GM23338 (cell line): ENCODE measurements around the gene RAB11A. TPM values are rescaled to one million over a fixed set of nuclear protein-coding genes. Genes with fewer than 3 reads are reported as not detected.

Experiments
- ATAC-seq: fragments of 200-7000 bp; cut with Tn5 transposase; 3 replicates; pipeline ENCODE4 v1.9.1; 2020
- DNase-seq: peaks from one replicate; pipeline ENCODE4 v3.0.0-alpha.2; 2015; ENCODE audit warnings: low spot score
- H2AFZ ChIP-seq: fragments of 200-600 bp; sonication (generic); 2 replicates; pipeline ENCODE4 v1.8.0; 2016; ENCODE audit warnings: antibody characterized with exemption, mild to moderate bottlenecking, moderate library complexity
- H3F3A ChIP-seq: fragments of 200-600 bp; sonication (generic); replicated peaks from 2 replicates; pipeline ENCODE4 v1.8.0; 2017; ENCODE audit warnings: antibody characterized with exemption, mixed run types, low read depth
- H3K27ac ChIP-seq: fragments of 200-600 bp; sonication (generic); 2 replicates; pipeline ENCODE4 v1.6.1; 2016; ENCODE audit warnings: low read depth
- H3K27me3 ChIP-seq: fragments of 200-600 bp; sonication (generic); 2 replicates; pipeline ENCODE4 v1.8.0; 2016; ENCODE audit warnings: mild to moderate bottlenecking, mixed run types, moderate library complexity; ENCODE audit not compliant: insufficient read depth
- H3K36me3 ChIP-seq: fragments of 200-600 bp; sonication (generic); 2 replicates; pipeline ENCODE4 v1.8.0; 2016; ENCODE audit warnings: mild to moderate bottlenecking; ENCODE audit not compliant: insufficient read depth
- H3K4me1 ChIP-seq: fragments of 200-600 bp; sonication (generic); 2 replicates; pipeline ENCODE4 v1.8.0; 2016; ENCODE audit warnings: mild to moderate bottlenecking, moderate library complexity; ENCODE audit not compliant: insufficient read depth
- H3K4me2 ChIP-seq: fragments of 200-600 bp; sonication (generic); 2 replicates; pipeline ENCODE4 v1.7.1; 2017; ENCODE audit warnings: mixed run types
- H3K4me3 ChIP-seq: fragments of 200-600 bp; sonication (generic); 2 replicates; pipeline ENCODE4 v1.6.1; 2016; ENCODE audit warnings: mixed run types
- H3K79me2 ChIP-seq: fragments of 200-600 bp; sonication (generic); replicated peaks from 2 replicates; pipeline ENCODE4 v1.8.0; 2017; ENCODE audit warnings: mild to moderate bottlenecking; ENCODE audit not compliant: insufficient read depth
- H3K9me2 ChIP-seq: fragments of 200-600 bp; sonication (generic); 2 replicates; pipeline ENCODE4 v1.8.0; 2017; ENCODE audit not compliant: insufficient read depth
- H4K20me1 ChIP-seq: fragments of 200-600 bp; sonication (generic); replicated peaks from 2 replicates; pipeline ENCODE4 v1.8.0; 2017; ENCODE audit warnings: mild to moderate bottlenecking; ENCODE audit not compliant: insufficient read depth
- H3K27ac Mint-ChIP-seq: 2 replicates; pipeline ENCODE4 v1.8.0; 2020; ENCODE audit warnings: inconsistent platforms, mild to moderate bottlenecking, moderate library complexity, mixed read lengths
- H3K27me3 Mint-ChIP-seq: 3 replicates; pipeline ENCODE4 v1.8.0; 2022; ENCODE audit warnings: low read depth, mild to moderate bottlenecking, moderate library complexity, mixed read lengths, inconsistent platforms; ENCODE audit not compliant: insufficient read depth, poor library complexity
- H3K36me3 Mint-ChIP-seq: 3 replicates; pipeline ENCODE4 v1.8.0; 2021; ENCODE audit warnings: low read depth, mild to moderate bottlenecking, inconsistent platforms, moderate library complexity, mixed read lengths
- H3K4me1 Mint-ChIP-seq: 3 replicates; pipeline ENCODE4 v1.8.0; 2020; ENCODE audit warnings: mild to moderate bottlenecking, inconsistent platforms, mixed read lengths
- H3K4me3 Mint-ChIP-seq: 3 replicates; pipeline ENCODE4 v1.8.0; 2021; ENCODE audit warnings: moderate library complexity, mild to moderate bottlenecking, inconsistent platforms, mixed read lengths
- H3K9me3 Mint-ChIP-seq: 3 replicates; pipeline ENCODE4 v1.8.0; 2020; ENCODE audit warnings: moderate library complexity, mild to moderate bottlenecking, inconsistent platforms, mixed read lengths
- CREB1 ChIP-seq: fragments of 250-450 bp; sonication (Bioruptor Pico); IDR thresholded peaks from 2 replicates; pipeline ENCODE4 v1.5.0; 2020; ENCODE audit warnings: low read depth, mild to moderate bottlenecking, moderate library complexity
- EZH2phosphoT487 ChIP-seq: fragments of 200-600 bp; sonication (generic); IDR thresholded peaks from one replicate; pipeline ENCODE4 v1.8.1; 2018; ENCODE audit warnings: antibody characterized with exemption; ENCODE audit not compliant: unreplicated experiment
- POLR2AphosphoS5 ChIP-seq: IDR thresholded peaks from 2 replicates; pipeline ENCODE4 v1.6.1; 2016; ENCODE audit warnings: antibody characterized with exemption, low read depth
- ZNF114 ChIP-seq: fragments of 250-450 bp; sonication (Bioruptor Pico); IDR thresholded peaks from 2 replicates; pipeline ENCODE4 v1.5.0; 2020; ENCODE audit warnings: mild to moderate bottlenecking, moderate library complexity
- ZNF331 ChIP-seq: fragments of 250-450 bp; sonication (Bioruptor Pico); IDR thresholded peaks from 2 replicates; pipeline ENCODE4 v1.5.0; 2020; ENCODE audit warnings: low read depth, mild to moderate bottlenecking, moderate library complexity
- ZNF462 ChIP-seq: fragments of 250-450 bp; sonication (Bioruptor Pico); IDR thresholded peaks from 2 replicates; pipeline ENCODE4 v1.5.0; 2020; ENCODE audit warnings: mild to moderate bottlenecking, moderate library complexity
- polyA plus RNA-seq: library from polyadenylated mRNA; unstranded; fragments of >200 nt; fragmentation: Nextera tagmentation; extraction: Ambion mirVana; gene quantifications from 2 replicates; pipeline ENCODE4 v1.2.1, GENCODE V29; 2016
- total RNA-seq: library from RNA; depleted of rRNA; stranded (reverse); fragments of >200 nt; shearing (Covaris generic); gene quantifications from 2 replicates; pipeline ENCODE4 v1.2.3, GENCODE V29; 2014
- TF ChIP-seq, protein P1 (sequence below): IDR thresholded peaks from one replicate; pipeline ENCODE4 v1.6.1; 2018; ENCODE audit warnings: antibody characterized with exemption; ENCODE audit not compliant: unreplicated experiment
- TF ChIP-seq, protein P2 (sequence below): IDR thresholded peaks from 2 replicates; pipeline ENCODE4 v1.6.1; 2016; ENCODE audit warnings: antibody characterized with exemption
- TF ChIP-seq, protein P3 (sequence below), 2 experiments: fragments of 200-600 bp in 1 of 2; sonication (generic) in 1 of 2; conservative IDR thresholded peaks; 2 replicates each; pipeline versions ENCODE4 v1.5.1 to v1.6.1; 2016 to 2017; ENCODE audit warnings: antibody characterized with exemption in 2 of 2, low read depth in 2 of 2, mild to moderate bottlenecking in 2 of 2, moderate library complexity in 1 of 2

Gene RAB11A
- total and polyA plus RNA-seq, 2 experiments from 2014 or later, result 251 to 369 TPM

DNA sequence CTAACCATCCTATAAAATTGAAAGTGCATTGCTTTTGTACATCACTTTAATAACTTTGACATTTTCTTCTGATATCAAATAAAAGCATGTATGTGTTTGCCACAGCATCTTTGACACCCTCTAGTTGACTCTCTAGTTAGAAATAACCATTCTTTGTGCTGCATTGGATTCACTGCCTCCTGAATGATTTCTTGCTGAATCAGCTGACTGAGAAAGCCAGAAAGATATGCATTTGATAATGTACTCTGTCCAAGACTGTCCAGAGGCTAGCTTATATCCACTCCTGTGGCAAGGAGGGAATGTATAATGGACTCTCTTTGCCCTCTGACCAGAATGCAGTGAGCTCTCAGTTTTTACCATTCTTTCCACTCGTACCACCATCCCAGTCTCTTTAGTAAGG, 6.2 kb downstream of the RAB11A start (continued):
- no peak for TF ChIP-seq ZNF462 (CRISPR knock-in tag)

GRCh38 chr15:65877749-65878148, 8.5 kb downstream of the RAB11A start:
- H4K20me1 ChIP-seq, result peaks cover 38% of the 10 kb centered on the region
- H3K36me3 ChIP-seq, result peaks cover 35% of the 10 kb centered on the region
- peaks cover 41% of the 10 kb centered on the region for H3K36me3 Mint-ChIP-seq
- no peak overlapping the region for H2AFZ ChIP-seq
- H3K27me3 Mint-ChIP-seq, result no peaks in the 10 kb centered on the region
- DNase-seq, result no peak
- no peak overlapping the region for H3K4me3 ChIP-seq
- peaks cover 6% of the 10 kb centered on the region; the same call in 2 of the 3 replicates for H3K4me1 Mint-ChIP-seq
- no peak for ATAC-seq
- H3K4me2 ChIP-seq, result no peak overlapping the region
- peaks cover 56% of the 10 kb centered on the region for H3K79me2 ChIP-seq
- no peaks in the 10 kb centered on the region for H3K9me2 ChIP-seq
- no peaks in the 10 kb centered on the region for H3K27me3 ChIP-seq
- H3K4me3 Mint-ChIP-seq, result no peak overlapping the region
- H3K4me1 ChIP-seq, result no peaks in the 10 kb centered on the region
- no peak overlapping the region for H3K27ac ChIP-seq
- no peaks in the 10 kb centered on the region for H3F3A ChIP-seq
- no peaks in the 10 kb centered on the region for H3K9me3 Mint-ChIP-seq
- H3K27ac Mint-ChIP-seq, result no peak overlapping the region
- TF ChIP-seq, protein P1, sequence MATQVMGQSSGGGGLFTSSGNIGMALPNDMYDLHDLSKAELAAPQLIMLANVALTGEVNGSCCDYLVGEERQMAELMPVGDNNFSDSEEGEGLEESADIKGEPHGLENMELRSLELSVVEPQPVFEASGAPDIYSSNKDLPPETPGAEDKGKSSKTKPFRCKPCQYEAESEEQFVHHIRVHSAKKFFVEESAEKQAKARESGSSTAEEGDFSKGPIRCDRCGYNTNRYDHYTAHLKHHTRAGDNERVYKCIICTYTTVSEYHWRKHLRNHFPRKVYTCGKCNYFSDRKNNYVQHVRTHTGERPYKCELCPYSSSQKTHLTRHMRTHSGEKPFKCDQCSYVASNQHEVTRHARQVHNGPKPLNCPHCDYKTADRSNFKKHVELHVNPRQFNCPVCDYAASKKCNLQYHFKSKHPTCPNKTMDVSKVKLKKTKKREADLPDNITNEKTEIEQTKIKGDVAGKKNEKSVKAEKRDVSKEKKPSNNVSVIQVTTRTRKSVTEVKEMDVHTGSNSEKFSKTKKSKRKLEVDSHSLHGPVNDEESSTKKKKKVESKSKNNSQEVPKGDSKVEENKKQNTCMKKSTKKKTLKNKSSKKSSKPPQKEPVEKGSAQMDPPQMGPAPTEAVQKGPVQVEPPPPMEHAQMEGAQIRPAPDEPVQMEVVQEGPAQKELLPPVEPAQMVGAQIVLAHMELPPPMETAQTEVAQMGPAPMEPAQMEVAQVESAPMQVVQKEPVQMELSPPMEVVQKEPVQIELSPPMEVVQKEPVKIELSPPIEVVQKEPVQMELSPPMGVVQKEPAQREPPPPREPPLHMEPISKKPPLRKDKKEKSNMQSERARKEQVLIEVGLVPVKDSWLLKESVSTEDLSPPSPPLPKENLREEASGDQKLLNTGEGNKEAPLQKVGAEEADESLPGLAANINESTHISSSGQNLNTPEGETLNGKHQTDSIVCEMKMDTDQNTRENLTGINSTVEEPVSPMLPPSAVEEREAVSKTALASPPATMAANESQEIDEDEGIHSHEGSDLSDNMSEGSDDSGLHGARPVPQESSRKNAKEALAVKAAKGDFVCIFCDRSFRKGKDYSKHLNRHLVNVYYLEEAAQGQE, result no peak
- TF ChIP-seq CREB1 (CRISPR knock-in tag), result no peak
- no peak for TF ChIP-seq EZH2phosphoT487
- TF ChIP-seq ZNF114 (CRISPR knock-in tag), result no peak
- TF ChIP-seq, protein P2, sequence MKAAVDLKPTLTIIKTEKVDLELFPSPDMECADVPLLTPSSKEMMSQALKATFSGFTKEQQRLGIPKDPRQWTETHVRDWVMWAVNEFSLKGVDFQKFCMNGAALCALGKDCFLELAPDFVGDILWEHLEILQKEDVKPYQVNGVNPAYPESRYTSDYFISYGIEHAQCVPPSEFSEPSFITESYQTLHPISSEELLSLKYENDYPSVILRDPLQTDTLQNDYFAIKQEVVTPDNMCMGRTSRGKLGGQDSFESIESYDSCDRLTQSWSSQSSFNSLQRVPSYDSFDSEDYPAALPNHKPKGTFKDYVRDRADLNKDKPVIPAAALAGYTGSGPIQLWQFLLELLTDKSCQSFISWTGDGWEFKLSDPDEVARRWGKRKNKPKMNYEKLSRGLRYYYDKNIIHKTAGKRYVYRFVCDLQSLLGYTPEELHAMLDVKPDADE, result no peak
- TF ChIP-seq POLR2AphosphoS5, result no peak
- TF ChIP-seq, protein P3, sequence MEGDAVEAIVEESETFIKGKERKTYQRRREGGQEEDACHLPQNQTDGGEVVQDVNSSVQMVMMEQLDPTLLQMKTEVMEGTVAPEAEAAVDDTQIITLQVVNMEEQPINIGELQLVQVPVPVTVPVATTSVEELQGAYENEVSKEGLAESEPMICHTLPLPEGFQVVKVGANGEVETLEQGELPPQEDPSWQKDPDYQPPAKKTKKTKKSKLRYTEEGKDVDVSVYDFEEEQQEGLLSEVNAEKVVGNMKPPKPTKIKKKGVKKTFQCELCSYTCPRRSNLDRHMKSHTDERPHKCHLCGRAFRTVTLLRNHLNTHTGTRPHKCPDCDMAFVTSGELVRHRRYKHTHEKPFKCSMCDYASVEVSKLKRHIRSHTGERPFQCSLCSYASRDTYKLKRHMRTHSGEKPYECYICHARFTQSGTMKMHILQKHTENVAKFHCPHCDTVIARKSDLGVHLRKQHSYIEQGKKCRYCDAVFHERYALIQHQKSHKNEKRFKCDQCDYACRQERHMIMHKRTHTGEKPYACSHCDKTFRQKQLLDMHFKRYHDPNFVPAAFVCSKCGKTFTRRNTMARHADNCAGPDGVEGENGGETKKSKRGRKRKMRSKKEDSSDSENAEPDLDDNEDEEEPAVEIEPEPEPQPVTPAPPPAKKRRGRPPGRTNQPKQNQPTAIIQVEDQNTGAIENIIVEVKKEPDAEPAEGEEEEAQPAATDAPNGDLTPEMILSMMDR (conservative IDR thresholded peaks at IDR 0.05; ENCODE audit: low read depth in 2 of 2), result no peak
- TF ChIP-seq ZNF331 (CRISPR knock-in tag), result no peak
